GM12873 (cell line): ENCODE results near the gene LGI1.
A peak's percentile ranks its signal among the peaks of the same experiment; 100 is the strongest.

ENCODE experiments used
- TF ChIP-seq, protein P1 (sequence below): IDR thresholded peaks from 2 replicates; pipeline ENCODE4 v1.5.1; 2012; ENCODE audit warnings: low read depth, mild to moderate bottlenecking, moderate library complexity, low read length, control low read depth; ENCODE audit not compliant: insufficient read depth; ENCODE audit errors: missing control alignments

LGI1 gene

DNA sequence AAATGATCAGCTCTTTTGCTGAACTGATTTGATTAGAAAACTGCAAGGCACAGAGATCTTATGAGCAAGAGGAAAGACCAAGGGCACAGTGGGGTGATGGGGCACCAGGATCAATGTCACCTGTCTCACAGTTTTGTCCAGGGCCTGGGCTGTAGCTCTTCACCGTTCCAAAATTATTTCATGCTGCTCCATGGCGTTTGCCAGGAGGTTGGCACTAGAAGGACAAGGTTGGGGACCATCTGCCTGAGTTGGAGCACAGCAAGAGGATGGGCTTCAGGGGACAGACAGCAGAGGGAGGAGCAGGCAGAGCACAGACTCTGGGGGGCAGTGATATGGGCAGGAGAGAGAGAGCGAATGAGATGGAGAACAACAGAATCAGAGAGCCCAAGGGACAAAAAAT, 37.8 kb upstream of the LGI1 start:
- TF ChIP-seq, protein P1, sequence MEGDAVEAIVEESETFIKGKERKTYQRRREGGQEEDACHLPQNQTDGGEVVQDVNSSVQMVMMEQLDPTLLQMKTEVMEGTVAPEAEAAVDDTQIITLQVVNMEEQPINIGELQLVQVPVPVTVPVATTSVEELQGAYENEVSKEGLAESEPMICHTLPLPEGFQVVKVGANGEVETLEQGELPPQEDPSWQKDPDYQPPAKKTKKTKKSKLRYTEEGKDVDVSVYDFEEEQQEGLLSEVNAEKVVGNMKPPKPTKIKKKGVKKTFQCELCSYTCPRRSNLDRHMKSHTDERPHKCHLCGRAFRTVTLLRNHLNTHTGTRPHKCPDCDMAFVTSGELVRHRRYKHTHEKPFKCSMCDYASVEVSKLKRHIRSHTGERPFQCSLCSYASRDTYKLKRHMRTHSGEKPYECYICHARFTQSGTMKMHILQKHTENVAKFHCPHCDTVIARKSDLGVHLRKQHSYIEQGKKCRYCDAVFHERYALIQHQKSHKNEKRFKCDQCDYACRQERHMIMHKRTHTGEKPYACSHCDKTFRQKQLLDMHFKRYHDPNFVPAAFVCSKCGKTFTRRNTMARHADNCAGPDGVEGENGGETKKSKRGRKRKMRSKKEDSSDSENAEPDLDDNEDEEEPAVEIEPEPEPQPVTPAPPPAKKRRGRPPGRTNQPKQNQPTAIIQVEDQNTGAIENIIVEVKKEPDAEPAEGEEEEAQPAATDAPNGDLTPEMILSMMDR = no peak

GRCh38 chr10:93722550-93722949, 35.2 kb upstream of the LGI1 start:
- TF ChIP-seq, protein P1 = no peak

DNA sequence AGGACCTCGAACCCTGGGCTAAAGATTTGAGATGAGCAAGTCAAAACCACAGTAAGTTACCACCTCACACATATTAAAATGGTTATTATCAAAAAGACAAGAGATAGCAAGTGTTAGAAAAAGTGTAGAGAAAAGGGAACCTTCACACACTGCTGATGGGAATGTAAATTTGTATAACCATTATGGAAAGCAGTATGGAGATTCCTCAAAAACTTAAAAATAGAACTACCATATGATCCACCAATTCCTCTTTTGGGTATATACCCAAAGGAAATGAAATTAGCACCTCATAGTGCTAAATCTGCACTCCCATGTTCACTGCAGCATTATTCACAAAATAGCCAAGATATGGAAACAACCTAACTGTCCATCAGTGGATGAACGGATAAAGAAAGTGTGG, 34.6 kb upstream of the LGI1 start:
- TF ChIP-seq, protein P1 = no peak

- TF ChIP-seq, protein P1 = no peak
These were observed 31.7 kb upstream of the LGI1 start for GRCh38 chr10:93726024-93726423.

- TF ChIP-seq, protein P1 = no peak
These were observed 16.4 kb upstream of the LGI1 start for GRCh38 chr10:93741367-93741766.

DNA sequence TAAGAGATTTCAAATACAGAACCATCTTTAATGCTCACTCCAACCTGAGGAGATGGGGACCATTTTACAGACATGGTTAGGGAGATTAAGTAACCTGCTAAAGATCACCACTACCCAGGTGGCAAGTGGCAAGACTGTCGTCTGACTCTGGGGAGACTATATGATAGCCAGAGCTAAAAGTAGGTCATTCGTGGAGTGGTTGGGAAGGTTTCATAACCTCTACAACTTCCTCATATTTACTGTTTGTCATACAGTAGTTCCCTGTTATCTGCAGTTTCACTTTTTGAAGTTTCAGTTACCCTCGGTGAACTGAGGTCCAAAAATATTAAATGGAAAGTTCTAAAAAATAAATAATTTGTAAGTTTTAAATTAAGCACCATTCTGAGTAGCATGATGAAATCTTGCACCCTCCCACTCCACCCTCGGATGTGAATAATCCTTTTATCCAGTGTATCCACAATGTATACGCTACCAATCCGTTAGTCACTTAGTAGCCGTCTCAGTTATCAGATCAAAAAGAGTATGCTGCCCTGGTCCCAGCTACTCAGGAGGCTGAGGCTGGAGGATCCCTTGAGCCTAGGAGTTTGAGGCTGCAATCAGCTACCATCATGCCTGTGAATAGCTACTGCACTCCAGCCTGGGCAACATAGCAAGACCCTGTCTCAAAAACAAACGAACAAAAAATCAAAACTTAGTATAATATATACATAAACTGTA, 14.9 kb upstream of the LGI1 start:
- TF ChIP-seq, protein P1 = no peak

DNA sequence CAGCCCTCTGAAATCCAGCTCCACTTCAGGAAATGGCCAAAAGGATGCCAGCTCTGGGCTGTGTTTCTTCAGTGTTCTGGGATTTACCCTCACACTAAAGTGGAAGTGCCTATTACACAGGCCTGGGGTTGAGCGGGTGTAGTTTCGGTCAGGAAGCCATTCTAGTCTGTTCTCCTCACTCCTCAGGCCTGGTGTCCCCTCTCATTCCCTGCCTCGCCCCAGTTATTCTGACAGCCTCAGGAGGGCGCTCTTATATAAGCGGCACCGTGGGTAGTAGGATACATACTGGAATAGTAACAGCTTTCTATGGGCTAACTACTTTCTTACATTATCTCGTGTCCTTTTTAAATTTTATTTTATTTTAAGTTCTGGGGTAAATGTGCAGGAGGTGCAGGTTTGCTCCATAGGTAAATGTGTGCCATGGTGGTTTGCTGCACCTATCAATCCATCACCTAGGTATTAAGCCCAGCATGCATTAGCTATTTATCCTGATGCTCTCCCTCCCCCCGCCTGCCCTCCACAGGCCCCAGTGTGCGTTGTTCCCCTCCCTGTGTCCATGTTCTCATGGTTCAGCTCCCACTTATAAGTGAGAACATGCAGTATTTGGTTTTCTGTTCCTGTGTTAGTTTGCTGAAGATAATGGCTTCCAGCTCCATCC, 12.2 kb upstream of the LGI1 start:
- TF ChIP-seq, protein P1 = peak; percentile 35
